A549 (cell line): Measurements from ENCODE around the gene DPM3. TPM values are rescaled to one million over a fixed set of nuclear protein-coding genes. Genes with fewer than 3 reads are reported as not detected.

Experiments
- ATAC-seq, 2 experiments: fragments of 200-7000 bp in 1 of 2; fragments of >200 bp in 1 of 2; cut with Nextera tagmentation in 1 of 2; cut with Tn5 transposase in 1 of 2; 3 replicates each; pipeline versions ENCODE4 v1.8.0 to v1.9.1; 2018 to 2020; ENCODE audit warnings: mild to moderate bottlenecking in 1 of 2, moderate library complexity in 1 of 2
- CTCF ChIA-PET: fragments of 300-600 bp; sonication (Branson Sonifier 250); formaldehyde crosslinking; extraction: SDS; loops from one replicate; lab custom pipeline; 2021; ENCODE audit warnings: antibody characterized with exemption, inconsistent platforms; lab: Yijun Ruan, JAX
- POLR2A ChIA-PET: fragments of 350-600 bp; formaldehyde crosslinking; extraction: SDS; loops from one replicate; lab custom pipeline; 2021; ENCODE audit warnings: antibody characterized with exemption, inconsistent platforms; lab: Yijun Ruan, JAX
- DNase-seq, 2 experiments: peaks; one replicate each; pipeline versions ENCODE4 v3.0.0 to v3.0.0-alpha.2; 2011 to 2016; ENCODE audit warnings: low read depth in 1 of 2, low spot score in 1 of 2
- FAIRE-seq: peaks from 2 replicates; lab custom pipeline; 2011; peaks lifted over from hg19 to GRCh38; lab: Jason Lieb, UNC
- H3K27ac ChIP-seq, 2 experiments: fragments of >200 bp; sonication (Bioruptor Twin); formaldehyde crosslinking; 3 replicates each; pipeline ENCODE4 v1.5.1; 2016 to 2017
- H3K4me1 ChIP-seq: fragments of >200 bp; sonication (Bioruptor Twin); formaldehyde crosslinking; 3 replicates; pipeline ENCODE4 v1.6.1; 2016
- H3K4me2 ChIP-seq: fragments of >200 bp; sonication (Bioruptor Twin); formaldehyde crosslinking; 3 replicates; pipeline ENCODE4 v1.6.1; 2016
- H3K4me3 ChIP-seq: fragments of >200 bp; sonication (Bioruptor Twin); formaldehyde crosslinking; 3 replicates; pipeline ENCODE4 v1.5.1; 2016
- H3K9me3 ChIP-seq: fragments of >200 bp; sonication (Bioruptor Twin); formaldehyde crosslinking; 3 replicates; pipeline ENCODE4 v1.6.1; 2016
- CBX8 ChIP-seq: fragments of 200-600 bp; sonication (generic); IDR thresholded peaks from 2 replicates; pipeline ENCODE4 v1.6.1; 2016
- ELK1 ChIP-seq: fragments of 150-350 bp; IDR thresholded peaks from 2 replicates; pipeline ENCODE4 v1.6.1; 2014; ENCODE audit warnings: low read depth, mild to moderate bottlenecking, low read length
- FOSB ChIP-seq: fragments of 250-450 bp; sonication (Bioruptor Pico); IDR thresholded peaks from 2 replicates; pipeline ENCODE4 v1.5.0; 2020; ENCODE audit warnings: mild to moderate bottlenecking, moderate library complexity
- GATA3 ChIP-seq: IDR thresholded peaks from 2 replicates; pipeline ENCODE4 v1.6.1; 2012; ENCODE audit warnings: borderline replicate concordance
- HDAC2 ChIP-seq: fragments of 200-600 bp; sonication (generic); IDR thresholded peaks from 2 replicates; pipeline ENCODE4 v1.6.1; 2016
- JUN ChIP-seq, 2 experiments: fragments of >200 bp; sonication (Bioruptor Twin); formaldehyde crosslinking; IDR thresholded peaks; 2 replicates in 1 of 2; 3 replicates in 1 of 2; pipeline ENCODE4 v1.6.1; 2016 to 2017
- KDM1A ChIP-seq: fragments of 200-600 bp; sonication (generic); IDR thresholded peaks from 2 replicates; pipeline ENCODE4 v1.6.1; 2016; ENCODE audit warnings: low read depth, mild to moderate bottlenecking
- NFE2L2 ChIP-seq: fragments of 150-350 bp; conservative IDR thresholded peaks from 2 replicates; pipeline ENCODE4 v1.6.1; 2014; ENCODE audit warnings: low read length
- NR3C1 ChIP-seq: fragments of >200 bp; sonication (Bioruptor Twin); formaldehyde crosslinking; IDR thresholded peaks from 3 replicates; pipeline ENCODE4 v1.6.1; 2017
- RCOR1 ChIP-seq: fragments of 150-350 bp; IDR thresholded peaks from 2 replicates; pipeline ENCODE4 v1.6.1; 2014; ENCODE audit warnings: antibody characterized with exemption, low read length, low read depth
- REST ChIP-seq: fragments of 200-600 bp; sonication (generic); IDR thresholded peaks from 2 replicates; pipeline ENCODE4 v1.6.1; 2016; ENCODE audit warnings: antibody characterized with exemption, mild to moderate bottlenecking, moderate library complexity
- RFX5 ChIP-seq: fragments of 450-650 bp; IDR thresholded peaks from 2 replicates; pipeline ENCODE4 v1.7.1; 2014; ENCODE audit warnings: antibody characterized with exemption, mild to moderate bottlenecking, moderate library complexity
- TFCP2L1 ChIP-seq: fragments of 250-450 bp; sonication (Bioruptor Pico); IDR thresholded peaks from 2 replicates; pipeline ENCODE4 v1.5.0; 2021; ENCODE audit warnings: mild to moderate bottlenecking
- TP53 ChIP-seq: fragments of 250-450 bp; sonication (Bioruptor Pico); IDR thresholded peaks from 2 replicates; pipeline ENCODE4 v1.5.0; 2021; ENCODE audit warnings: mild to moderate bottlenecking, moderate library complexity
- ZNF302 ChIP-seq: fragments of 250-450 bp; sonication (Bioruptor Pico); IDR thresholded peaks from 2 replicates; pipeline ENCODE4 v1.9.0; 2021; ENCODE audit warnings: inconsistent platforms, mild to moderate bottlenecking, moderate library complexity
- WGBS: methylation state at CpG from one replicate; pipeline ENCODE4 v1.1.6; 2017; ENCODE audit errors: missing lambda C conversion rate; 5-methylcytosine and 5-hydroxymethylcytosine counted together
- polyA plus RNA-seq, 4 experiments: library from polyadenylated mRNA; depleted of rRNA in 3 of 4; stranded (reverse); fragments of >200 nt; fragmentation: RNase III in 1 of 4; extraction: RNeasy Plus Mini Kit Qiagen cat#74134 plus additional on column Dnase treatment in 1 of 4; gene quantifications; 2 replicates in 3 of 4; 3 replicates in 1 of 4; pipeline ENCODE4 v1.2.3, GENCODE V29; 2011 to 2017
- TF ChIP-seq, protein P1 (sequence below): fragments of 250-450 bp; sonication (Bioruptor Pico); IDR thresholded peaks from 2 replicates; pipeline ENCODE4 v1.5.0; 2021; ENCODE audit warnings: mild to moderate bottlenecking, moderate library complexity, borderline replicate concordance

Gene DPM3
- polyA plus RNA-seq, 2 of the 4 experiments (the other 2 are of a cell fraction): 22.8 to 80.3 TPM

DNA sequence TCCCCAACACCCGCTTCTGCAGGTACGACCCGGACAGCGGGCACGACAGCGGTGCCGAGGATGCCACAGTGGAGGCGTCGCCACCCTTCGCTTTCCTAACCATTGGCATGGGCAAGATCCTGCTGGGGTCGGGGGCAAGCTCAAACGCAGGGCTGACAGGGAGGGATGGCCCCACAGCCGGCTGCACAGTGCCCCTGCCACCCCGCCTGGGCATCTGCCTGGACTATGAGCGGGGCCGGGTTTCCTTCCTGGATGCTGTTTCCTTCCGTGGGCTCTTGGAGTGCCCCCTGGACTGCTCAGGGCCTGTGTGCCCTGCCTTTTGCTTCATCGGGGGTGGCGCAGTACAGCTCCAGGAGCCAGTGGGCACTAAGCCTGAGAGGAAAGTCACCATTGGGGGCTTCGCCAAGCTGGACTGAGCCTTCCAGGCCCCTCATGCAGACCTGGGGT, 43.5 kb upstream of the DPM3 start:
- H3K4me1 ChIP-seq: 0 out of 3 replicates have a peak, but pooled peaks cover 4% of the 10 kb centered on the region
- H3K9me3 ChIP-seq: no peaks in the 10 kb centered on the region
- TF ChIP-seq KDM1A (no peak), CBX8 (no peak), ELK1 (no peak), REST (no peak), TFCP2L1 (CRISPR knock-in tag) (no peak), RCOR1 (no peak), GATA3 (no peak), ZNF302 (CRISPR knock-in tag) (no peak), RFX5 (no peak), HDAC2 (no peak), NFE2L2 (no peak)
- FAIRE-seq (no peak), DNase-seq (no peak), ATAC-seq (no peak)
- H3K4me3 ChIP-seq: no peak overlapping the region
- no peak overlapping the region for H3K4me2 ChIP-seq
- WGBS: 85% methylated on average over 17 of the region's 20 CpGs
- no peak overlapping the region for H3K27ac ChIP-seq
- CTCF ChIA-PET: interaction anchor here (0.6 to 5.6 kb wide), 5 partner anchors 10 to 480 kb away, joined by 5 to 51 read pairs (median 7); partner anchors contain the start of genes KRTCAP2 and TRIM46
- POLR2A ChIA-PET: interaction anchor here (2.4 kb wide), 1 partner anchor 10 kb away, joined by 11 read pairs; no protein-coding TSS in a partner anchor

DNA sequence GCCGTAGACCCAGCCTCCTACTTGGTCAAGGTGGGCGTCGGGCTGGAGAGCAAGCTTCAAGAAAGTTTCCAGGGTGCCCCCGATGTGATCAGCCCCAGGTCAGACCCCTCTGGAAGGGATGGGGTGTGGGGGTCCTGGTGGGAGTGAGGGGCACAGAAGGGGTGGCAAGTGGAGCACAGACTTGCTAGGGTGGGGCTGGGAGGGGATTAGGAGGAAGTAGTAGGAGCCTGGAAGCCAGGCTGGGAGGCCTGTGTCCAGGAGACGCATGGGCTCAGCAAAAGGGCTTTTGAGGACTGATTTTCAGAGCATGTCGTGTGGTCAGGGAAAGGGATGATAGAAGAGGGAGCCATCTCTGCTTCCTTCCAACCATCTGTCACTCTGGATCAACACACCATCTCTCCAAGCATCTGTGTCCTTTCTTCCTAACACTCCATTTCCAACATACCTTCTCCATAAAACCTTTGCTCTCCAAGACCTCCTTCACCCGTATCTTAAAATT, 41.8 kb upstream of the DPM3 start:
- ChIA-PET CTCF (interaction anchor here (1.1 kb wide), 1 partner anchor 9 kb away, joined by 4 read pairs; the partner anchor contains the start of gene KRTCAP2), POLR2A (no interaction called here)
- 96% methylated on average over 4 of the region's 7 CpGs for WGBS
- Histone ChIP-seq H3K4me1 (peaks cover 4% of the 10 kb centered on the region; the same call in 1 of the 3 replicates), H3K27ac (no peak overlapping the region), H3K4me2 (no peak overlapping the region), H3K4me3 (no peak overlapping the region), H3K9me3 (no peaks in the 10 kb centered on the region)
- no peak for FAIRE-seq
- no peak for ATAC-seq
- TF ChIP-seq FOSB (CRISPR knock-in tag) (no peak), TP53 (CRISPR knock-in tag) (no peak), NR3C1 (no peak), JUN (IDR thresholded peaks at IDR 0.05) (no peak)
- TF ChIP-seq, protein P1, sequence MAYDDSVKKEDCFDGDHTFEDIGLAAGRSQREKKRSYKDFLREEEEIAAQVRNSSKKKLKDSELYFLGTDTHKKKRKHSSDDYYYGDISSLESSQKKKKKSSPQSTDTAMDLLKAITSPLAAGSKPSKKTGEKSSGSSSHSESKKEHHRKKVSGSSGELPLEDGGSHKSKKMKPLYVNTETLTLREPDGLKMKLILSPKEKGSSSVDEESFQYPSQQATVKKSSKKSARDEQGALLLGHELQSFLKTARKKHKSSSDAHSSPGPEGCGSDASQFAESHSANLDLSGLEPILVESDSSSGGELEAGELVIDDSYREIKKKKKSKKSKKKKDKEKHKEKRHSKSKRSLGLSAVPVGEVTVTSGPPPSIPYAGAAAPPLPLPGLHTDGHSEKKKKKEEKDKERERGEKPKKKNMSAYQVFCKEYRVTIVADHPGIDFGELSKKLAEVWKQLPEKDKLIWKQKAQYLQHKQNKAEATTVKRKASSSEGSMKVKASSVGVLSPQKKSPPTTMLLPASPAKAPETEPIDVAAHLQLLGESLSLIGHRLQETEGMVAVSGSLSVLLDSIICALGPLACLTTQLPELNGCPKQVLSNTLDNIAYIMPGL (CRISPR knock-in tag): no peak
- no peak for DNase-seq
